Natural killer cell (primary cell): Measurements from ENCODE around the gene ENPP3. TPM values are rescaled to one million over a fixed set of nuclear protein-coding genes. Genes with fewer than 3 reads are reported as not detected.

Source experiments
- total RNA-seq, 4 donors: library from RNA; stranded (reverse); fragments of 120-200 nt in 1 of 4; gene quantifications; one replicate each; pipeline versions ENCODE4 v1.2.3 to v1.2.4, GENCODE V29; 2013 to 2022

Gene ENPP3
- total RNA-seq, 3 donors from 2014 or later (not counting 1 experiment from before 2014, with no cell fraction given), result 0.33 to 32.4 (median 1.8) TPM

Other genes starting within 250 kb of the ENPP3 start
- gene ARG1, start 64.1 kb upstream of the ENPP3 start, total RNA-seq, result not detected
- 10 to 100 TPM; 63.8 to 71.2 (median 67.4) TPM for gene MED23, start 9.1 kb upstream of the ENPP3 start, total RNA-seq
- gene OR2A4, start 64.1 kb downstream of the ENPP3 start, total RNA-seq, result under 1 TPM in 1 of 3 donors, not detected in 2; 0.33 TPM
- gene CTAGE9, start 73.7 kb downstream of the ENPP3 start, total RNA-seq, result under 1 TPM in 1 of 3 donors, not detected in 2; 0.21 TPM
- under 1 TPM; 0.45 to 0.85 (median 0.83) TPM for gene ENPP1, start 170.7 kb downstream of the ENPP3 start, total RNA-seq